HG03025 (cell line): ENCODE results near the gene AHI1.
A peak's percentile ranks its signal among the peaks of the same experiment; 100 is the strongest.
"Not testable (repeated sequence)": the region's sequence is repeated elsewhere in the genome, so short reads cannot be mapped to it uniquely, and the experiment has no call there.

Experiments used
- ATAC-seq: cut with Tn5 transposase; IDR thresholded peaks from one replicate; pipeline ENCODE4 v1.9.1; 2021; ENCODE audit warnings: mild to moderate bottlenecking, moderate library complexity; ENCODE audit not compliant: unreplicated experiment, low FRiP score

Gene AHI1

DNA sequence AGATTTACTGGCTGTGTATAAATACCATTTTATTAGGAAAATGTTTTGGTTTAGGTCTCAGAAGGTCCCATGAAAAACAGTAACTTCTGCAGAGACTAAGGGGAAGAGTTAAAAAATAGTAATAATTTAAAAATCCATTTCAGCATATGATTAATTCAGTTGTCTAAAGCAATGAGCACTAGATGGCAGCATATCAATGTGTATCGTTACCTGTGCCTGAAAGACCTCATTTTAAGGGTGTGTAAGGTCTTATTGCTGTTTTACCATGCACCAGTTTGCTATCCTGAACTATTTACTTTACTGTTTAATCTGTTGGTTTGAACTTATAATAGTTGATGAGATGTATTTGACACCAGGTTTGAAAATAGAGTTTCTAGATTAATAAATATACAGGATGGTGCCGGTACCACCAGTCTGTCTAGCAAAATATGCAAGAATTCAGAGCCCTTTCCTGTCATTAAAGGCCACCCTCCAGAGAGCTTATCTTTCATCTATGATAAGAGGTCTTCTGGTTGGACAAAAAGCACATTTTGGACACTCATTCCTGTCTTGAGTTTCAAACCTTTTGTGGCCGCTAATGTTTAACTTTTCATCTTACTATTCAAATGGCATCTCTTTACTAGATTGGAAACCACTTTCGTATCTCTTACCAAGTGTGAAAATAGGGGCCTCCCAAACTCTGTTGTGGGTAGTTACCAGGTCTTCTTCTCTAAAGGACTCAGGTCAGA, 8.9 kb upstream of the AHI1 start:
- peak; percentile 84 for ATAC-seq

DNA sequence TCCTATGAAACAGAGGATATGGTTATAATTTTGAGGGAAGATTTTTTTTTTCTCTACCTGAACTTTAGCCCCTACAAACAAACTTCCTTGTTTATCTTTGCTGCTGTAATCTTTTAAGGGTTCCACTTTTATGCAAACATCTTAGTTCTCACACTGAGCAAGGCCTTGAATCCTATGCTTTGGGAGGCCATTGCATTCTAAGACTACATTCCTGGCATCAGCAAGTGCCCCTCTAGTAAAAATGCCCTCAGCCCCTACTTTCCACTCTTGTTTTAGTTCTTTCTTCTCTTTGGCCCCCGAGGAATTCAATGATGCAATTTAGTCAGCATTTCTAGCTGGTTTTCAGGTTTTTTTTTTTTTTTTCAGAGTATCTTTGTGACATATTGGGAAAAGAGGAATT, 8.1 kb upstream of the AHI1 start:
- no peak for ATAC-seq

GRCh38 chr6:135505222-135505621, 7.7 kb upstream of the AHI1 start:
- ATAC-seq, result no peak

DNA sequence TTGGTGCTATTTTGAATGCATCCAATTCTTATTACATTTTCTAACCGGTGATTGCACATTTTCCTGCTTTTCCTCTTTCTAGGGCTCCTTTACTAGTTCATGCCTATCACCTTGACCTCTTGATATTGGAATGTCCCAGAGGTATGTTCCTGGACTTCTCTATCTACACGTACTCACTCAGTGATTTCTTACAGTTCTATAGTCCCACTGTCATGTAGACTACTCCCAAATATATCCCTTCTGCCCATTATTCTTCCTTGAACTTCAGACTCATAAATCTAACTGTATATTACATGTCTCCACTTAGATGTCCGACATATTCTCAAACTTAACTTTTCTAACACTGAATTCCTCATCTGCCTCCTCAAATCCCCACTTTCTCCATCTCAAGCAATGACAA, 7.2 kb upstream of the AHI1 start:
- no peak for ATAC-seq

- ATAC-seq, result no peak
Measured at GRCh38 chr6:135503703-135504475, 6.3 kb upstream of the AHI1 start.

DNA sequence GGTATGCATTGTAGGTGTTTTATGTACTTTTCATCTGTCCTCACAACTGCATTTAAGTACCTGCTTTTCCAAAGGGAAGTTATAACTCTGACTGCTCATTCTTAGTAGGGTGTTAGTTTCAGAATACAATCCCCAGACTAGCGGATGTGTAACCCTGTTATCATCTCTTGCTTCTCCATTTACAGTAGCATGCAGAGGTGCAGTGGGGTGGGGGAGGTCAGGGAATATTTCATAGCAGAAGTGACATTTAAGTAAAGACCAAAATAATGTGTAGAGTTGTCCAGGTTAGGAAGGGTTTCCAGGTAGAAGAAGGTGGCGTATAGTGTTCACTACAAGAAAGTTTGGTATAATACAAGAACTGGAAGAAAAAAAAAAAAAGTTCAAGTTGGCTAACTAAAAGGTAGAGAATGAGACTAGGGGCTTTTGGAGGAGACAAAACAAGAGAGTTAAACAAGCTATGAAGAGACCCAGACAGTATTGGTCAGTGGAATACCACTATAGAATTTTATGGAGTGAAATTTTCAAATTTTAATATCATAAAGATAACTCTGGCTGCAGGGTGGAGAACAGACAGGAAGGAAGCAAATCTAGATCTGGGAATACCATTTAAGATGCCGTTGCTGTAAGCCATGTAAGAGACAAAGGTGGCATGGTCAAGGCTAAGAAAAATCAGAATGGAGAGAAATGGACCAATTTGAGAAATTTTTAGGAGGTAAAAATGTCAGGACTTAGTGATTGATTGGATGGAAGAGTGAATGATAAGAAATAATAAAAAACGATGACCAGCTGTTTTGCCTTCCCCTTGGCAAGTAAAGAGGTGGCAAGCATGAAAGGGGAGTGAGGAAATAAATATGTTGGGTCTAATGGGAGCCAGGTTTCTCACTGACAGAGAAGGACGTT, 2.2 kb upstream of the AHI1 start:
- no peak for ATAC-seq

- peak; percentile 27 for ATAC-seq
Measured at GRCh38 chr6:135498185-135498841, 773 bp upstream of the AHI1 start.

GRCh38 chr6:135496800-135497411, 634 bp downstream of the AHI1 start:
- ATAC-seq, result no peak

GRCh38 chr6:135493218-135493961, 4.2 kb downstream of the AHI1 start:
- no peak for ATAC-seq

DNA sequence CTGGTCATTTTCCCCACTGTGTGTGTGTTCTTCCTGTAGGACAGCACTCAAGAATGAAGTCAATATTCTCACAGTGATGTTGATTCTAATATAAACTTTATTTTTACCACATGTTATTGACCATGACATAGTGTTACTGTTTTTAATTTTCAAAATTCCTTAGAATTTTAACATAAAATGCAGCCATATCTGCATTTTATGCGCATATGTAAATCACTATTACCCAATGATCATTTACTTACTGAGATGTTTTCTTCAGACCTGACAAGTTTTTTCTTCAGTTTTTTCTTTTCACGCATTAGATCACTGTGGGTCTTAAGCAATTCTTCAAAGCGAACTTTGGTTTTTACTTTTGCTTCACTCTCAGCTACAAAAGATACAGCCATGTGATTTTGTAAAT, 7.2 kb downstream of the AHI1 start:
- ATAC-seq, result no peak

DNA sequence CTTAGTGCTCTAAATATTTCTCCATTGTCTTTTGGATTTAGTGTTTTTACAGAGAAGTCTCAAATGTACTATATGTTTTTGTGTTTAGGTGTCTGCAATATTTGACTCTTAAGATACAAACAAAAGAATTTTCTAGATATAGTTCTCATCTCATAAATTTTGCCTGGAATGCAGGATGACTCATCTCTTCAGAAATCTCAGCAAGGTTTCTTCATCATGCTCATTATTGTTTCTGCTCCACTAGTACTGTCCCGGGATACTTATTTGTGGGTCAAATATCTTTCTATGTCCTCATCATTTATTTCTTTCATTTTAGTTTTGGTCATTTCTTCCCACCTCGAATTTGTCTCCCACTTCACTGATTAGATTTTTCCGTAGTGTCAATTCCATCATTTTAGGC, 9.5 kb downstream of the AHI1 start:
- ATAC-seq, result no peak

DNA sequence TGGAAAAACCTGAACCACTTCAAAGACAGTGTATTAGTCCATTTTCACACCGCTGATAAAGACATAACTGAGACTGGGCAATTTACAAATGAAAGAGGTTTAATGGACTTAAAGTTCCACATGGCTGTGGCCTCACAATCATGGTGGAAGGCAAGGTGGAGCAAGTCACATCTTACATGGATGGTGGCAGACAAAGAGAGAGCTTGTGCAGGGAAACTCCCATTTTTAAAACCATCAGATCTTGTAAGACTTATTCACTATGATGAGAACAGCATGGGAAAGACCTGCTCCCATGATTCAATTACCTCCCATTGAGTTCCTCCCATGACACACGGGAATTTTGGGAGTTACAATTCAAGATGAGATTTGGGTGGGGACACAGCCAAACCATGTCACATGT, 13.6 kb downstream of the AHI1 start:
- not testable (repeated sequence) for ATAC-seq

GRCh38 chr6:135481783-135482369, 15.7 kb downstream of the AHI1 start:
- no peak for ATAC-seq

DNA sequence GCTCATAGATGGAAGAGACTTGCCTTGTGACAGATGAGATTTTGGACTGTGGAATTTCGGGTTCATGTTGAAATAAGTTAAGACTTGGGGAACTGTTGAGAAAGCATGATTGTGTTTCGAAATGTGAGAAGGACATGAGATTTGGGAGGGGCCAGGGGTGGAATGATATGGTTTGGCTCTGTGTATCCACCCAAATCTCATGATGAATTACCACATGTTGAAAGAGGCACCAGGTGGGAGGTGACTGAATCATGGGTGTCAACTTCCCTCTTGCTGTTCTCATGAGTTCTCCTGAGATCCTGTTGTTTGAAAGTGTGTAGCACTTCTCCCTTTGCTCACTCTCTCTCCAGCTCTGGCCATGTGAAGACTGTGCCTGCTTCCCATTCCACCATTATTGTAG, 17.9 kb downstream of the AHI1 start:
- no peak for ATAC-seq

- no peak for ATAC-seq
Measured at GRCh38 chr6:135478626-135479025, 18.9 kb downstream of the AHI1 start.

- no peak for ATAC-seq
Measured at GRCh38 chr6:135475292-135475886, 22.2 kb downstream of the AHI1 start.

DNA sequence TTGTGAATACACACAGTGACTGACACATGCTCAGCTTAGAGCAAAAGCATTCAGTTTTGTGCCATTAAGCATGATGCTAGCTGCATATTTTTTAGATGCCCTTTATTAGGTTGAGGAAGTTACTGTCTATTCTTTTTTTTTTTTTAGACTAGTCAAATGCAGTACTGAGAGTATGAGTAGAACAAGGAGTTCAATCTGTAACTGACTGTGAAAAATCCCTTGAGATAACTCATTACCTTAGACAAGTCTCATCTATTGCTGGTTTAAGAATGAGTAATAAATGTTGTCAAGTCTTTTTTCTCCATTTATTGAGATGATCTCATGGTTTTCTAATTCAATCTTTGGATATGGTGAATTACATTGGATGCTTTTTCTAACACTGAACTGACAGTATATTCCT, 23.2 kb downstream of the AHI1 start:
- no peak for ATAC-seq

- no peak for ATAC-seq
Measured at GRCh38 chr6:135465903-135466302, 31.6 kb downstream of the AHI1 start.

- peak; percentile 90 for ATAC-seq
Measured at GRCh38 chr6:135465307-135465706, 32.2 kb downstream of the AHI1 start.
